GM23248 (cell line): Measurements from ENCODE around the gene SLC29A4. TPM values are rescaled to one million over a fixed set of nuclear protein-coding genes. Genes with fewer than 3 reads are reported as not detected.
"Not testable (repeated sequence)": the region's sequence is repeated elsewhere in the genome, so short reads cannot be mapped to it uniquely, and the experiment has no call there.

ENCODE experiments used
- DNase-seq: peaks from one replicate; pipeline ENCODE4 v3.0.0-alpha.2; 2015
- H2AFZ ChIP-seq: fragments of 200-600 bp; sonication (generic); 2 replicates; pipeline ENCODE4 v1.6.1; 2016; ENCODE audit warnings: antibody characterized with exemption
- H3F3A ChIP-seq: fragments of 200-600 bp; sonication (generic); 2 replicates; pipeline ENCODE4 v1.6.1; 2016; ENCODE audit warnings: mild to moderate bottlenecking, antibody characterized with exemption, mixed run types; ENCODE audit not compliant: insufficient read depth
- H3K27ac ChIP-seq: fragments of 200-600 bp; sonication (generic); 2 replicates; pipeline ENCODE4 v1.5.1; 2016; ENCODE audit warnings: mild to moderate bottlenecking
- H3K27me3 ChIP-seq: fragments of 200-600 bp; sonication (generic); replicated peaks from 2 replicates; pipeline ENCODE4 v1.6.1; 2016; ENCODE audit warnings: mild to moderate bottlenecking; ENCODE audit not compliant: insufficient read depth
- H3K36me3 ChIP-seq: fragments of 200-600 bp; sonication (generic); 2 replicates; pipeline ENCODE4 v1.6.1; 2016; ENCODE audit warnings: low read depth, mild to moderate bottlenecking
- H3K4me1 ChIP-seq: fragments of 200-600 bp; sonication (generic); 2 replicates; pipeline ENCODE4 v1.6.1; 2016; ENCODE audit warnings: mild to moderate bottlenecking; ENCODE audit not compliant: insufficient read depth
- H3K4me2 ChIP-seq: fragments of 200-600 bp; sonication (generic); one replicate; pipeline ENCODE4 v1.6.1; 2016; ENCODE audit warnings: mild to moderate bottlenecking; ENCODE audit not compliant: unreplicated experiment
- H3K4me3 ChIP-seq: fragments of 200-600 bp; sonication (generic); 2 replicates; pipeline ENCODE4 v1.5.1; 2016; ENCODE audit warnings: mild to moderate bottlenecking
- H3K79me2 ChIP-seq: fragments of 200-600 bp; sonication (generic); 2 replicates; pipeline ENCODE4 v1.6.1; 2016; ENCODE audit warnings: mild to moderate bottlenecking; ENCODE audit not compliant: insufficient read depth
- H3K9ac ChIP-seq: fragments of 200-600 bp; sonication (generic); 2 replicates; pipeline ENCODE4 v1.6.1; 2016; ENCODE audit warnings: mild to moderate bottlenecking
- H3K9me2 ChIP-seq: fragments of 200-600 bp; sonication (generic); 2 replicates; pipeline ENCODE4 v1.6.1; 2016; ENCODE audit warnings: mixed run types, mild to moderate bottlenecking, moderate library complexity; ENCODE audit not compliant: insufficient read depth
- H3K9me3 ChIP-seq: fragments of 200-600 bp; sonication (generic); one replicate; pipeline ENCODE4 v1.6.1; 2017; ENCODE audit warnings: low read depth
- H4K20me1 ChIP-seq: fragments of 200-600 bp; sonication (generic); 2 replicates; pipeline ENCODE4 v1.6.0; 2016; ENCODE audit not compliant: insufficient read depth
- EZH2 ChIP-seq: fragments of 200-600 bp; sonication (generic); IDR thresholded peaks from 2 replicates; pipeline ENCODE4 v1.6.1; 2018; ENCODE audit warnings: antibody characterized with exemption, mild to moderate bottlenecking; ENCODE audit not compliant: insufficient read depth, poor library complexity, severe bottlenecking
- EZH2phosphoT487 ChIP-seq: fragments of 200-600 bp; sonication (generic); IDR thresholded peaks from 2 replicates; pipeline ENCODE4 v1.6.1; 2018; ENCODE audit warnings: antibody characterized with exemption, moderate library complexity, mild to moderate bottlenecking, low read depth; ENCODE audit not compliant: insufficient read depth
- WGBS, 2 experiments: methylation state at CpG; one replicate each; pipeline ENCODE4 v1.1.6; 2015 to 2017; ENCODE audit warnings: low lambda C conversion rate in 2 of 2, low coverage in 1 of 2; ENCODE audit errors: missing lambda C conversion rate in 2 of 2; 5-methylcytosine and 5-hydroxymethylcytosine counted together
- in situ Hi-C: fragments of 300-500 bp; cut with MboI; formaldehyde crosslinking; loops from 2 replicates; pipeline ENCODE4 v1.15.0; 2020
- polyA plus RNA-seq: library from polyadenylated mRNA; unstranded; fragments of >200 nt; fragmentation: Nextera tagmentation; extraction: Ambion mirVana; gene quantifications from 2 replicates; pipeline ENCODE4 v1.2.1, GENCODE V29; 2016
- total RNA-seq: library from RNA; depleted of rRNA; stranded (reverse); fragments of >200 nt; shearing (Covaris generic); gene quantifications from 2 replicates; pipeline ENCODE4 v1.2.3, GENCODE V29; 2014

SLC29A4 gene
- total and polyA plus RNA-seq, 2 experiments from 2014 or later, result 0.35 to 1.2 TPM

GRCh38 chr7:5284304-5285281, 1.9 kb downstream of the SLC29A4 start:
- Histone ChIP-seq H3K79me2 (no peaks in the 10 kb centered on the region), H3K9ac (no peak overlapping the region), H3K27ac (no peak overlapping the region), H3K4me1 (no peaks in the 10 kb centered on the region), H2AFZ (no peak overlapping the region), H3K9me3 (no peaks in the 10 kb centered on the region), H3F3A (no peaks in the 10 kb centered on the region), H3K36me3 (no peaks in the 10 kb centered on the region), H3K4me3 (no peak overlapping the region), H4K20me1 (no peaks in the 10 kb centered on the region), H3K4me2 (no peak overlapping the region), H3K9me2 (no peaks in the 10 kb centered on the region), H3K27me3 (no peaks in the 10 kb centered on the region)
- WGBS, 2 experiments, result 55 to 69% methylated on average over 11 to 24 of the region's 24 CpGs
- in situ Hi-C loops, result no loop called here
- no peak for DNase-seq
- no peak for TF ChIP-seq EZH2phosphoT487
- TF ChIP-seq EZH2, result no peak

- TF ChIP-seq EZH2phosphoT487 (no peak), EZH2 (no peak)
- no peaks in the 10 kb centered on the region for H3K9me2 ChIP-seq
- 76 to 77% methylated on average over 9 of the region's 9 CpGs for WGBS, 2 experiments
- in situ Hi-C loops, result no loop called here
- no peaks in the 10 kb centered on the region for H3K79me2 ChIP-seq
- no peak overlapping the region for H3K27ac ChIP-seq
- no peaks in the 10 kb centered on the region for H3K4me1 ChIP-seq
- no peaks in the 10 kb centered on the region for H3K27me3 ChIP-seq
- DNase-seq, result no peak
- H3K9ac ChIP-seq, result no peak overlapping the region
- no peaks in the 10 kb centered on the region for H3K9me3 ChIP-seq
- H3K4me2 ChIP-seq, result no peak overlapping the region
- no peaks in the 10 kb centered on the region for H3K36me3 ChIP-seq
- H3F3A ChIP-seq, result no peaks in the 10 kb centered on the region
- no peaks in the 10 kb centered on the region for H4K20me1 ChIP-seq
- no peak overlapping the region for H3K4me3 ChIP-seq
- no peak overlapping the region for H2AFZ ChIP-seq
These were observed 4.2 kb downstream of the SLC29A4 start for GRCh38 chr7:5286933-5287332.

- H3K9ac ChIP-seq, H4K20me1 ChIP-seq, DNase-seq, H3K9me3 ChIP-seq, H3K36me3 ChIP-seq, H3K9me2 ChIP-seq, H3K27ac ChIP-seq, H3K4me3 ChIP-seq, H3K79me2 ChIP-seq, H3K27me3 ChIP-seq, H3K4me2 ChIP-seq, H3F3A ChIP-seq, in situ Hi-C loops, H2AFZ ChIP-seq, H3K4me1 ChIP-seq: not testable (repeated sequence)
- WGBS, 2 experiments, result 66 to 75% methylated on average over 5 of the region's 5 CpGs
These were observed 4.6 kb downstream of the SLC29A4 start for GRCh38 chr7:5287373-5287772.

GRCh38 chr7:5287802-5288201, 5.1 kb downstream of the SLC29A4 start:
- Histone ChIP-seq H4K20me1 (no peaks in the 10 kb centered on the region), H3K27ac (no peak overlapping the region), H3F3A (no peaks in the 10 kb centered on the region), H3K27me3 (no peaks in the 10 kb centered on the region), H3K4me2 (no peak overlapping the region), H3K9me2 (no peaks in the 10 kb centered on the region), H2AFZ (no peak overlapping the region), H3K9ac (no peak overlapping the region), H3K36me3 (no peaks in the 10 kb centered on the region), H3K9me3 (no peaks in the 10 kb centered on the region), H3K79me2 (no peaks in the 10 kb centered on the region), H3K4me1 (no peaks in the 10 kb centered on the region), H3K4me3 (no peak overlapping the region)
- no peak for DNase-seq
- in situ Hi-C loops, result no loop called here
- TF ChIP-seq EZH2phosphoT487, result no peak
- TF ChIP-seq EZH2, result no peak
- WGBS, 2 experiments, result 82 to 85% methylated on average over 18 to 19 of the region's 19 CpGs

- H3F3A ChIP-seq, H3K4me3 ChIP-seq, H3K9ac ChIP-seq, H3K27me3 ChIP-seq, in situ Hi-C loops, H3K36me3 ChIP-seq, H3K4me1 ChIP-seq, H3K79me2 ChIP-seq, H2AFZ ChIP-seq, H3K27ac ChIP-seq, DNase-seq, H3K9me3 ChIP-seq, H3K4me2 ChIP-seq, H4K20me1 ChIP-seq, H3K9me2 ChIP-seq: not testable (repeated sequence)
- 77 to 82% methylated on average over 8 of the region's 8 CpGs for whole genome bisulfite sequencing, 2 experiments
These were observed 5.8 kb downstream of the SLC29A4 start for GRCh38 chr7:5288560-5288959.
